Uterus (tissue), 2 donors: ENCODE data around the gene ATXN10.

ENCODE experiments used
- POLR2A ChIP-seq, 2 donors: fragments of 450-650 bp; IDR thresholded peaks; one replicate each; pipeline ENCODE4 v1.6.1; 2016; ENCODE audit warnings: antibody characterized with exemption in 2 of 2, mild to moderate bottlenecking in 1 of 2, moderate library complexity in 1 of 2
- TF ChIP-seq, protein P1 (sequence below), 4 experiments: fragments of 200-600 bp in 2 of 4; fragments of 450-650 bp in 2 of 4; sonication (generic) in 2 of 4; IDR thresholded peaks; one replicate each; pipeline ENCODE4 v1.5.1; 2016 to 2019; ENCODE audit warnings: antibody characterized with exemption in 4 of 4, mild to moderate bottlenecking in 2 of 4, moderate library complexity in 1 of 4

DNA sequence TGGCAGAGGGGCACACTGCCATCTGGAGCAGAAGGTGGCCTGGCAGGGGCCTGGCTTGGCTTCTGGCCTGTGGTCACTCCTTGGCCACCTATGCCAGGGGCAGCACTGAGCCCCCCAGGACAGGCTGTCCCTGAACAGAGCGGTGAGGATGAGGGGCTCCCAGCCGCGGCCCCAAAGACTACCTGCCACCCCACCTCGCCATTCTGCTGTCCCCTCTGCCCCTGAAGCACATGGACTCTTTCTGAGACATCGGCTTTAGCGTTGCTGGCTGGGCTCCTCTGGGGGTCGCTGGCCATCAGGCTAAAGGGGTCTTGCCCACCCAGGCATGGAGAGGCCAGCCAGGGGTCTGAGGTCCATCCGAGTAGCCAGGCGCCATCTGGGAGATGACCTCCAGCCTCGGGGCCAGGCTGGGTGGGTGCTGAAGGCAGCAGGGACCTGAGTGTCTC is 217.5 kb downstream of the ATXN10 start:
- TF ChIP-seq POLR2A (IDR thresholded peaks at IDR 0.05): no peak
- TF ChIP-seq, protein P1, sequence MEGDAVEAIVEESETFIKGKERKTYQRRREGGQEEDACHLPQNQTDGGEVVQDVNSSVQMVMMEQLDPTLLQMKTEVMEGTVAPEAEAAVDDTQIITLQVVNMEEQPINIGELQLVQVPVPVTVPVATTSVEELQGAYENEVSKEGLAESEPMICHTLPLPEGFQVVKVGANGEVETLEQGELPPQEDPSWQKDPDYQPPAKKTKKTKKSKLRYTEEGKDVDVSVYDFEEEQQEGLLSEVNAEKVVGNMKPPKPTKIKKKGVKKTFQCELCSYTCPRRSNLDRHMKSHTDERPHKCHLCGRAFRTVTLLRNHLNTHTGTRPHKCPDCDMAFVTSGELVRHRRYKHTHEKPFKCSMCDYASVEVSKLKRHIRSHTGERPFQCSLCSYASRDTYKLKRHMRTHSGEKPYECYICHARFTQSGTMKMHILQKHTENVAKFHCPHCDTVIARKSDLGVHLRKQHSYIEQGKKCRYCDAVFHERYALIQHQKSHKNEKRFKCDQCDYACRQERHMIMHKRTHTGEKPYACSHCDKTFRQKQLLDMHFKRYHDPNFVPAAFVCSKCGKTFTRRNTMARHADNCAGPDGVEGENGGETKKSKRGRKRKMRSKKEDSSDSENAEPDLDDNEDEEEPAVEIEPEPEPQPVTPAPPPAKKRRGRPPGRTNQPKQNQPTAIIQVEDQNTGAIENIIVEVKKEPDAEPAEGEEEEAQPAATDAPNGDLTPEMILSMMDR (IDR thresholded peaks at IDR 0.05): no peak
